NCI-H146 treated with DMSO at 0.1 percent for 48 hours (cell line): ENCODE results near the gene SYT2.
"Not testable (repeated sequence)": the region's sequence is repeated elsewhere in the genome, so short reads cannot be mapped to it uniquely, and the experiment has no call there.

Source experiments
- DNase-seq: peaks from one replicate; lab custom pipeline; 2025; ENCODE audit not compliant: unreplicated experiment; lab: John Stamatoyannopoulos, UW

The SYT2 gene

GRCh38 chr1:202599669-202600431 is 110.4 kb downstream of the SYT2 start:
- DNase-seq, result no peak

GRCh38 chr1:202597090-202597761 is 113.0 kb downstream of the SYT2 start:
- no peak for DNase-seq

GRCh38 chr1:202596638-202597037 is 113.6 kb downstream of the SYT2 start:
- DNase-seq, result no peak

- no peak for DNase-seq
Measured at GRCh38 chr1:202593845-202594244, 116.4 kb downstream of the SYT2 start.

- DNase-seq, result no peak
Measured at GRCh38 chr1:202592146-202592545, 118.1 kb downstream of the SYT2 start.

GRCh38 chr1:202591515-202591914 is 118.7 kb downstream of the SYT2 start:
- DNase-seq, result no peak

- no peak for DNase-seq
Measured at GRCh38 chr1:202590975-202591411, 119.3 kb downstream of the SYT2 start.

GRCh38 chr1:202590126-202590525 is 120.1 kb downstream of the SYT2 start:
- DNase-seq, result no peak

GRCh38 chr1:202589190-202589930 is 120.9 kb downstream of the SYT2 start:
- DNase-seq, result no peak

- DNase-seq, result no peak
Measured at GRCh38 chr1:202588503-202589189, 121.6 kb downstream of the SYT2 start.

- no peak for DNase-seq
Measured at GRCh38 chr1:202587859-202588485, 122.3 kb downstream of the SYT2 start.

GRCh38 chr1:202586871-202587270 is 123.4 kb downstream of the SYT2 start:
- no peak for DNase-seq

- peak; percentile 24 for DNase-seq
Measured at GRCh38 chr1:202586018-202586821, 124.0 kb downstream of the SYT2 start.

- no peak for DNase-seq
Measured at GRCh38 chr1:202585590-202585933, 124.7 kb downstream of the SYT2 start.

GRCh38 chr1:202584707-202585589 is 125.3 kb downstream of the SYT2 start:
- no peak for DNase-seq

- DNase-seq, result not testable (repeated sequence)
Measured at GRCh38 chr1:202582350-202582749, 127.9 kb downstream of the SYT2 start.

GRCh38 chr1:202580619-202581018 is 129.6 kb downstream of the SYT2 start:
- no peak for DNase-seq

- no peak for DNase-seq
Measured at GRCh38 chr1:202579806-202580205, 130.4 kb downstream of the SYT2 start.

GRCh38 chr1:202578565-202578964 is 131.7 kb downstream of the SYT2 start:
- no peak for DNase-seq
